ENCODE results near the gene CLIP4. TPM values are rescaled to one million over a fixed set of nuclear protein-coding genes. Genes with fewer than 3 reads are reported as not detected.
A peak's percentile ranks its signal among the peaks of the same experiment; 100 is the strongest.

CLIP4 gene
- total RNA-seq, 1 donor from 2014 or later = 102 TPM

GRCh38 chr2:29119211-29119610 lies 4.0 kb downstream of the CLIP4 start:
- Histone ChIP-seq H3K36me3 (ENCODE audit: control insufficient read depth, insufficient read depth, low read length) (peaks cover 1% of the 10 kb centered on the region), H3K4me3 (ENCODE audit: low read depth, low read length) (no peak overlapping the region), H3K27me3 (ENCODE audit: control insufficient read depth, insufficient read depth, low read length) (no peaks in the 10 kb centered on the region)
- peak; percentile 18 for DNase-seq (ENCODE audit: low read depth)
- FAIRE-seq = no peak
- TF ChIP-seq CTCF (IDR thresholded peaks at IDR 0.05; ENCODE audit: insufficient read depth, low read length, severe bottlenecking) = no peak

GRCh38 chr2:29120846-29121245 lies 5.6 kb downstream of the CLIP4 start:
- Histone ChIP-seq H3K36me3 (ENCODE audit: control insufficient read depth, insufficient read depth, low read length) (peaks cover 6% of the 10 kb centered on the region), H3K27me3 (ENCODE audit: control insufficient read depth, insufficient read depth, low read length) (no peaks in the 10 kb centered on the region), H3K4me3 (ENCODE audit: low read depth, low read length) (no peak overlapping the region)
- TF ChIP-seq CTCF (IDR thresholded peaks at IDR 0.05; ENCODE audit: insufficient read depth, low read length, severe bottlenecking) = no peak
- no peak for FAIRE-seq
- DNase-seq (ENCODE audit: low read depth) = no peak

GRCh38 chr2:29123617-29124349 lies 8.6 kb downstream of the CLIP4 start:
- TF ChIP-seq CTCF (IDR thresholded peaks at IDR 0.05; ENCODE audit: insufficient read depth, low read length, severe bottlenecking) = no peak
- no peaks in the 10 kb centered on the region for H3K27me3 ChIP-seq (ENCODE audit: control insufficient read depth, insufficient read depth, low read length)
- H3K36me3 ChIP-seq (ENCODE audit: control insufficient read depth, insufficient read depth, low read length) = peaks cover 10% of the 10 kb centered on the region
- H3K4me3 ChIP-seq (ENCODE audit: low read depth, low read length) = no peak overlapping the region
- FAIRE-seq (no peak), DNase-seq (ENCODE audit: low read depth) (peak; percentile 92)

GRCh38 chr2:29124504-29124903 lies 9.3 kb downstream of the CLIP4 start:
- H3K36me3 ChIP-seq (ENCODE audit: control insufficient read depth, insufficient read depth, low read length) = peaks cover 10% of the 10 kb centered on the region
- no peak overlapping the region for H3K4me3 ChIP-seq (ENCODE audit: low read depth, low read length)
- no peaks in the 10 kb centered on the region for H3K27me3 ChIP-seq (ENCODE audit: control insufficient read depth, insufficient read depth, low read length)
- DNase-seq (ENCODE audit: low read depth) (no peak), FAIRE-seq (no peak)
- TF ChIP-seq CTCF (IDR thresholded peaks at IDR 0.05; ENCODE audit: insufficient read depth, low read length, severe bottlenecking) = no peak

- DNase-seq (ENCODE audit: low read depth) (peak; percentile 41), FAIRE-seq (no peak)
- peaks cover 23% of the 10 kb centered on the region for H3K36me3 ChIP-seq (ENCODE audit: control insufficient read depth, insufficient read depth, low read length)
- H3K4me3 ChIP-seq (ENCODE audit: low read depth, low read length) = no peak overlapping the region
- no peaks in the 10 kb centered on the region for H3K27me3 ChIP-seq (ENCODE audit: control insufficient read depth, insufficient read depth, low read length)
- TF ChIP-seq CTCF (IDR thresholded peaks at IDR 0.05; ENCODE audit: insufficient read depth, low read length, severe bottlenecking) = no peak
Measured at GRCh38 chr2:29129586-29130281, 14.5 kb downstream of the CLIP4 start.
